Body of pancreas (tissue), 4 donors: ENCODE results near the gene DIP2B. TPM values are rescaled to one million over a fixed set of nuclear protein-coding genes. Genes with fewer than 3 reads are reported as not detected.
A peak's percentile ranks its signal among the peaks of the same experiment; 100 is the strongest.

Experiments
- ATAC-seq: fragments of 150-250 bp; one replicate; pipeline ENCODE4 v1.9.1; 2016
- DNase-seq, 4 donors: peaks; one replicate each; pipeline ENCODE4 v3.0.0-alpha.2; 2019
- H3K27ac ChIP-seq, 4 donors: fragments of 200-600 bp; sonication (generic); 1 replicate in 3 of 4; 2 replicates in 1 of 4; pipeline versions ENCODE4 v1.5.1 to v1.6.1; 2016 to 2019; ENCODE audit warnings: mild to moderate bottlenecking in 1 of 4, mixed read lengths in 1 of 4, moderate library complexity in 1 of 4
- H3K27me3 ChIP-seq, 2 donors: fragments of 200-600 bp; sonication (generic); one replicate each; pipeline ENCODE4 v1.6.0; 2016; ENCODE audit warnings: mild to moderate bottlenecking in 1 of 2
- H3K36me3 ChIP-seq, 2 donors: fragments of 200-600 bp; sonication (generic); replicated peaks in 1 of 2; 2 replicates each; pipeline ENCODE4 v1.5.1; 2016; ENCODE audit warnings: low read depth in 2 of 2; ENCODE audit not compliant: insufficient read depth in 1 of 2
- H3K4me1 ChIP-seq: fragments of 200-600 bp; sonication (generic); one replicate; pipeline ENCODE4 v1.6.0; 2016
- H3K4me3 ChIP-seq, 2 donors: fragments of 200-600 bp; sonication (generic); 1 replicate in 1 of 2; 2 replicates in 1 of 2; pipeline ENCODE4 v1.5.1; 2016 to 2019
- H3K9me3 ChIP-seq, 3 donors: fragments of 200-600 bp; sonication (generic); 1 replicate in 2 of 3; 2 replicates in 1 of 3; pipeline ENCODE4 v1.5.1; 2016
- CTCF ChIP-seq, 7 experiments: fragments of 450-650 bp in 4 of 7; fragments of 200-600 bp in 3 of 7; sonication (generic) in 3 of 7; IDR thresholded peaks; one replicate each; pipeline ENCODE4 v1.5.1; 2016 to 2019; ENCODE audit warnings: antibody characterized with exemption in 7 of 7
- POLR2A ChIP-seq, 3 donors: fragments of 450-650 bp; IDR thresholded peaks; one replicate each; pipeline ENCODE4 v1.6.1; 2016; ENCODE audit warnings: antibody characterized with exemption in 3 of 3, mild to moderate bottlenecking in 2 of 3
- WGBS, 2 donors: methylation state at CpG; one replicate each; pipeline ENCODE4 v1.1.5; 2017; 5-methylcytosine and 5-hydroxymethylcytosine counted together
- intact Hi-C: fragments of 100-400 bp; cut with DNase I; formaldehyde crosslinking; loops from one replicate; pipeline ENCODE4 v1.15.1; 2023
- total RNA-seq, 2 donors: library from RNA; depleted of rRNA; stranded (reverse); fragments of >200 nt; gene quantifications; one replicate each; pipeline ENCODE4 v1.1.0, GENCODE V29; 2016

DIP2B gene
- total RNA-seq, 2 donors from 2014 or later: 15.8 to 28.7 TPM

- intact Hi-C loops: no loop called here
- DNase-seq (no peak), ATAC-seq (no peak)
- Histone ChIP-seq H3K4me3 (no peak overlapping the region), H3K36me3 (peaks cover 0 to 29% of the 10 kb centered on the region in 2 donors), H3K4me1 (no peaks in the 10 kb centered on the region), H3K27me3 (no peaks in the 10 kb centered on the region), H3K9me3 (no peaks in the 10 kb centered on the region), H3K27ac (no peak overlapping the region)
- WGBS, 2 donors: 93% methylated on average over 6 of the region's 6 CpGs
- TF ChIP-seq CTCF (IDR thresholded peaks at IDR 0.05) (no peak), POLR2A (IDR thresholded peaks at IDR 0.05) (no peak)
These were observed 206.3 kb downstream of the DIP2B start for GRCh38 chr12:50711121-50711520.

GRCh38 chr12:50715174-50715573, 210.4 kb downstream of the DIP2B start:
- no peak for ATAC-seq
- no peaks in the 10 kb centered on the region for H3K4me1 ChIP-seq
- DNase-seq: peak in 1 of 4 donors; percentile 19
- H3K9me3 ChIP-seq: no peaks in the 10 kb centered on the region
- H3K4me3 ChIP-seq: no peak overlapping the region
- H3K36me3 ChIP-seq: peaks cover 0 to 14% of the 10 kb centered on the region in 2 donors
- H3K27ac ChIP-seq: no peak overlapping the region
- WGBS, 2 donors: 49 to 53% methylated on average over 2 of the region's 2 CpGs
- intact Hi-C loops: no loop called here
- no peak for TF ChIP-seq POLR2A (IDR thresholded peaks at IDR 0.05)
- no peak for TF ChIP-seq CTCF (IDR thresholded peaks at IDR 0.05)
- no peaks in the 10 kb centered on the region for H3K27me3 ChIP-seq

DNA sequence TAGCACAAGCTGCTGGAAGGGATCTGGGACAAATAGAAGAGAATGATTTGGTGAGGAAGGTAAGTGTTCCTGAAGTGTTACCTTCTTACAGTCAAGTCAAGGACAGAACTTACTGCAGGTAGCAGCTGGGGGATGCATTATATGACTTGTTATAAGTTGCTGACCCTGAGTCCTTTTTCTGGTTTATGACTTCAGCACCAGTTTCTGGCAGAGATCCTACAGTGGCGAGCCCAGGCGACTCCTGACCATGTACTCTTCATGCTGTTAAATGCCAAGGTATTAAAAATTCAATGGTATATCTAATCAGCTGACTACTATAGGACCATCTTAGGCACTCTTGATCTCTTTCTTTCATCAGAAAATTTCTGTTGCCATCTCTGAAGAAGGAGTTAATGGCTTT, 214.0 kb downstream of the DIP2B start:
- whole genome bisulfite sequencing, 2 donors: 95 to 100% methylated on average over 2 of the region's 2 CpGs
- Histone ChIP-seq H3K27me3 (no peaks in the 10 kb centered on the region), H3K4me1 (no peaks in the 10 kb centered on the region), H3K4me3 (no peak overlapping the region), H3K9me3 (no peaks in the 10 kb centered on the region), H3K27ac (no peak overlapping the region), H3K36me3 (peaks cover 0 to 24% of the 10 kb centered on the region in 2 donors)
- ATAC-seq (no peak), DNase-seq (no peak)
- TF ChIP-seq CTCF (IDR thresholded peaks at IDR 0.05) (no peak), POLR2A (IDR thresholded peaks at IDR 0.05) (no peak)
- intact Hi-C loops: no loop called here

DNA sequence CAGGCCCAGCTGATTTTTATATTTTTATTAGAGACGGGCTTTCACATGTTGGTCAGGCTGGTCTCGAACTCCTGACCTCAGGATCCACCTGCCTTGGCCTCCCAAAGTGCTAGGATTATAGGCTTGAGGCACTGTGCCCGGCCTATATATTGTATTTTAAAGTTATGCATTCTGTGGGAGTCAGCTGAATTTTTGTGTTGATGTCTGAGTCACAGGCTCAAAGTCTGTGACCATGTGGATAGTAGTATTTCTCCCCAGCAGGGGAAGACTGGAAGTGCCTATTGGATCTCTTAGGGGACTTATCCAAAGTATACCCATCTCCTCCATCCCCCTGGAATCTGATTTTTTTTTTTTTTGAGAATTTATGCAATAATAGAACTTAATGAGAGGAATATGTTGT, 215.3 kb downstream of the DIP2B start:
- DNase-seq (no peak), ATAC-seq (no peak)
- TF ChIP-seq POLR2A (IDR thresholded peaks at IDR 0.05): no peak
- no peak for TF ChIP-seq CTCF (IDR thresholded peaks at IDR 0.05)
- H3K27ac ChIP-seq: no peak overlapping the region
- 88 to 91% methylated on average over 3 of the region's 3 CpGs for WGBS, 2 donors
- H3K4me3 ChIP-seq: no peak overlapping the region
- intact Hi-C loops: no loop called here
- H3K4me1 ChIP-seq: peaks cover 9% of the 10 kb centered on the region
- peaks cover 0 to 29% of the 10 kb centered on the region in 2 donors for H3K36me3 ChIP-seq
- H3K9me3 ChIP-seq: no peaks in the 10 kb centered on the region
- no peaks in the 10 kb centered on the region for H3K27me3 ChIP-seq

- DNase-seq: no peak
- Histone ChIP-seq H3K9me3 (no peaks in the 10 kb centered on the region), H3K27ac (no peak overlapping the region), H3K27me3 (no peaks in the 10 kb centered on the region), H3K4me3 (no peak overlapping the region), H3K36me3 (peaks cover 0 to 26% of the 10 kb centered on the region in 2 donors), H3K4me1 (peaks cover 13% of the 10 kb centered on the region)
- intact Hi-C loops: no loop called here
- TF ChIP-seq POLR2A (IDR thresholded peaks at IDR 0.05) (no peak), CTCF (IDR thresholded peaks at IDR 0.05) (no peak)
- no peak for ATAC-seq
- 71 to 94% methylated on average over 5 of the region's 5 CpGs for whole genome bisulfite sequencing, 2 donors
These were observed 215.7 kb downstream of the DIP2B start for GRCh38 chr12:50720501-50720900.
